ENCODE measurements around the gene C9orf153.
"Not testable (repeated sequence)": the region's sequence is repeated elsewhere in the genome, so short reads cannot be mapped to it uniquely, and the experiment has no call there.

Gene C9orf153

DNA sequence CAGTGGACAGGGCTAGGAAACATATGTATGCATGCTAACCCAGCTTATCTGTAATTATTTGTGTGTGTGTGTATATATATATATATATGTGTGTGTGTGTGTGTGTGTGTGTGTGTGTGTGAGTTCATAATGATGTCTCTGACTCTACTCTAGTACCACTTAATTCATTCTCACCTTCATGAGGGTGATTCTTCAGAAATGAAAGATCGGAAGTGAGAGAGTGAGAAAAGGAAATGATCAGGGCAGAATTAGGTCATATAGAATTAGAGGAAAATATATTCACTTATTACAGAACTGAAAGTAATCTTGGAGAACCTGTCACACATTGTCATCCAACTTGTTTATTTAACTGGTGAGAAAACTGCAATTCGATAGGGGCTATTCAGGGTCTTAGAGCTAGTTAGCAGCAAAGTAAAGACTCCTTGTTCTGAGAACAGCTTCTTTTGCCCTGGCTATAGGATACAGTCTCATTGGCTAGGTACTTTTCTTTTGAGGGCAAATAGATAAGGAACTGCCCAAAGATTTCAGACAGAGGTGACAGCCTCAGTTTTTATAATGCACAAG is 58.8 kb downstream of the C9orf153 start:
- Histone ChIP-seq H3K36me3 (no peaks in the 10 kb centered on the region), H3K27me3 (0 out of 2 replicates have a peak, but pooled peaks cover 2% of the 10 kb centered on the region), H3K4me1 (no peaks in the 10 kb centered on the region), H3K9me3 (no peaks in the 10 kb centered on the region; the same call in 1 of the 2 replicates), H3K4me3 (ENCODE audit: low read depth, low read length) (no peak overlapping the region)
- no peak for TF ChIP-seq CTCF (IDR thresholded peaks at IDR 0.05; ENCODE audit: low read depth, low read length)
- DNase-seq = no peak

GRCh38 chr9:86193088-86193487 is 66.4 kb downstream of the C9orf153 start:
- DNase-seq = no peak
- H3K36me3 ChIP-seq = no peaks in the 10 kb centered on the region
- H3K4me1 ChIP-seq = no peaks in the 10 kb centered on the region
- no peaks in the 10 kb centered on the region; the same call in none of the 2 replicates for H3K9me3 ChIP-seq
- no peaks in the 10 kb centered on the region for H3K27me3 ChIP-seq
- no peak overlapping the region for H3K4me3 ChIP-seq (ENCODE audit: low read depth, low read length)
- TF ChIP-seq CTCF (IDR thresholded peaks at IDR 0.05; ENCODE audit: low read depth, low read length) = no peak

DNA sequence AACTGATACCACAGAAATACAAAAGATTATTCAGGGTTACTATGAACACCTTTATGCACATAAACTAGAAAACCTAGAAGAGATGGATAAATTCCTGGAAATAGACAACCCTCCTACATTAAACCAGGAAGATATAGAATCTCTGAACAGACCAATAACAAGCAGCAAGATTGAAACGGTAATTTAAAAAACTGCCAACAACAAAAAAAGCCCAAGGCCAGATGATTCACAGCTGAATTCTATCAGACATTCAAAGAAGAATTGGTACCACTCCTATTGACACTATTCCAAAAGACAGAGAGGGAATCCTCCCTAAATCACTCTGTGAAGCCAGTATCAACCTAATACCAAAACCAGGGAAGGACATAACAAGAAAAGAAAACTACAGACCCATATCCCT is 68.8 kb downstream of the C9orf153 start:
- not testable (repeated sequence) for H3K36me3 ChIP-seq; H3K9me3 ChIP-seq; H3K4me3 ChIP-seq (ENCODE audit: low read depth, low read length); DNase-seq; H3K4me1 ChIP-seq; H3K27me3 ChIP-seq

- peak; percentile 16; the same call in 1 of the 2 replicates for TF ChIP-seq CTCF (IDR thresholded peaks at IDR 0.05; ENCODE audit: low read depth, low read length)
- Histone ChIP-seq H3K27me3 (no peaks in the 10 kb centered on the region), H3K9me3 (no peaks in the 10 kb centered on the region; the same call in 1 of the 2 replicates), H3K4me1 (no peaks in the 10 kb centered on the region), H3K4me3 (ENCODE audit: low read depth, low read length) (no peak overlapping the region), H3K36me3 (no peaks in the 10 kb centered on the region)
- no peak for DNase-seq
Observed at GRCh38 chr9:86187121-86187520, 72.3 kb downstream of the C9orf153 start.

- H3K36me3 ChIP-seq = no peaks in the 10 kb centered on the region
- no peak for DNase-seq
- H3K4me1 ChIP-seq = no peaks in the 10 kb centered on the region
- no peak for TF ChIP-seq CTCF (IDR thresholded peaks at IDR 0.05; ENCODE audit: low read depth, low read length)
- H3K4me3 ChIP-seq (ENCODE audit: low read depth, low read length) = no peak overlapping the region
- H3K27me3 ChIP-seq = no peaks in the 10 kb centered on the region
- no peaks in the 10 kb centered on the region for H3K9me3 ChIP-seq
Observed at GRCh38 chr9:86186696-86187095, 72.8 kb downstream of the C9orf153 start.

- TF ChIP-seq CTCF (IDR thresholded peaks at IDR 0.05; ENCODE audit: low read depth, low read length) = no peak
- no peaks in the 10 kb centered on the region for H3K27me3 ChIP-seq
- H3K4me3 ChIP-seq (ENCODE audit: low read depth, low read length) = no peak overlapping the region
- no peaks in the 10 kb centered on the region for H3K4me1 ChIP-seq
- DNase-seq = no peak
- no peaks in the 10 kb centered on the region for H3K36me3 ChIP-seq
- no peaks in the 10 kb centered on the region for H3K9me3 ChIP-seq
Observed at GRCh38 chr9:86185872-86186271, 73.6 kb downstream of the C9orf153 start.

GRCh38 chr9:86184138-86184524 is 75.3 kb downstream of the C9orf153 start:
- H3K27me3 ChIP-seq = no peaks in the 10 kb centered on the region
- no peaks in the 10 kb centered on the region for H3K9me3 ChIP-seq
- H3K4me3 ChIP-seq (ENCODE audit: low read depth, low read length) = no peak overlapping the region
- TF ChIP-seq CTCF (IDR thresholded peaks at IDR 0.05; ENCODE audit: low read depth, low read length) = no peak
- H3K36me3 ChIP-seq = no peaks in the 10 kb centered on the region
- no peak for DNase-seq
- no peaks in the 10 kb centered on the region for H3K4me1 ChIP-seq
